OCI-LY3 (cell line): ENCODE data around the gene COL4A2.

Experiments
- CTCF ChIP-seq: fragments of 200-600, 300-600 bp; sonication (generic); IDR thresholded peaks from 2 replicates; pipeline ENCODE4 v1.5.1; 2014; ENCODE audit warnings: antibody characterized with exemption, low read length, low read depth
- EZH2phosphoT487 ChIP-seq: fragments of 200-600 bp; shearing (Covaris generic); IDR thresholded peaks from 2 replicates; pipeline ENCODE4 v1.6.1; 2018; ENCODE audit warnings: antibody characterized with exemption, mixed run types, low read depth

- TF ChIP-seq CTCF: no peak
- TF ChIP-seq EZH2phosphoT487: no peak
Measured at GRCh38 chr13:110310541-110311442, 3.7 kb downstream of the COL4A2 start.
